Caco-2 (cell line): ENCODE results near the gene NTN1. TPM values are rescaled to one million over a fixed set of nuclear protein-coding genes. Genes with fewer than 3 reads are reported as not detected.

Source experiments
- BruUV-seq: library from RNA; stranded (reverse); fragments of 400-500 nt; replicated peaks from 2 replicates; lab custom pipeline; 2021; lab: Mats Ljungman, UMichigan
- CTCF ChIA-PET: fragments of 300-600 bp; sonication (Branson Sonifier 250); formaldehyde crosslinking; loops from one replicate; lab custom pipeline; 2022; ENCODE audit warnings: antibody characterized with exemption; lab: Charles Lee
- POLR2A ChIA-PET: fragments of 300-600 bp; sonication (Branson Sonifier 250); formaldehyde crosslinking; loops from one replicate; lab custom pipeline; 2022; ENCODE audit warnings: antibody characterized with exemption; lab: Charles Lee
- DNase-seq, 2 experiments: peaks; one replicate each; pipeline versions ENCODE4 v3.0.0 to v3.0.0-alpha.2; 2020 to 2022
- H3K27me3 ChIP-seq: replicated peaks from 2 replicates; pipeline ENCODE4 v1.6.0; 2011; ENCODE audit warnings: low read length; ENCODE audit not compliant: control insufficient read depth, insufficient read depth
- H3K36me3 ChIP-seq: 2 replicates; pipeline ENCODE4 v1.5.1; 2011; ENCODE audit warnings: low read length; ENCODE audit not compliant: control insufficient read depth, insufficient read depth
- H3K4me1 ChIP-seq: fragments of 250-450 bp; sonication (Bioruptor Pico); 2 replicates; pipeline ENCODE4 v1.5.1; 2020; ENCODE audit warnings: mild to moderate bottlenecking
- H3K4me3 ChIP-seq: 2 replicates; pipeline ENCODE4 v1.5.1; 2011; ENCODE audit warnings: low read depth, mild to moderate bottlenecking, control low read depth, low read length
- H3K9me3 ChIP-seq: fragments of 250-450 bp; sonication (Bioruptor Pico); 2 replicates; pipeline ENCODE4 v1.5.1; 2020; ENCODE audit warnings: mild to moderate bottlenecking, moderate library complexity
- H3K27ac Mint-ChIP-seq: one replicate; pipeline ENCODE4 v1.8.0; 2022; ENCODE audit warnings: mixed read lengths; ENCODE audit not compliant: unreplicated experiment
- H3K27me3 Mint-ChIP-seq: one replicate; pipeline ENCODE4 v1.8.0; 2022; ENCODE audit warnings: mixed read lengths; ENCODE audit not compliant: insufficient read depth, unreplicated experiment
- H3K36me3 Mint-ChIP-seq: one replicate; pipeline ENCODE4 v1.8.0; 2022; ENCODE audit warnings: mild to moderate bottlenecking, mixed read lengths; ENCODE audit not compliant: insufficient read depth, unreplicated experiment
- H3K4me1 Mint-ChIP-seq: one replicate; pipeline ENCODE4 v1.8.0; 2022; ENCODE audit warnings: low read depth, mixed read lengths; ENCODE audit not compliant: unreplicated experiment
- H3K4me3 Mint-ChIP-seq: one replicate; pipeline ENCODE4 v1.8.0; 2022; ENCODE audit warnings: mild to moderate bottlenecking, moderate library complexity, mixed read lengths; ENCODE audit not compliant: unreplicated experiment
- H3K9me3 Mint-ChIP-seq: one replicate; pipeline ENCODE4 v1.8.0; 2022; ENCODE audit warnings: mixed read lengths; ENCODE audit not compliant: unreplicated experiment
- intact Hi-C: fragments of 100-400 bp; cut with micrococcal nuclease; formaldehyde crosslinking; loops from one replicate; pipeline ENCODE4 v1.10.0; 2022; ENCODE audit not compliant: unreplicated experiment
- total RNA-seq: library from RNA; stranded (reverse); gene quantifications from 2 replicates; pipeline ENCODE4 v1.2.3, GENCODE V29; 2022
- TF ChIP-seq, protein P1 (sequence below), 2 experiments: fragments of 200-600 bp in 1 of 2; IDR thresholded peaks; 1 replicate in 1 of 2; 2 replicates in 1 of 2; pipeline versions ENCODE4 v1.5.1 to v1.8.0; 2011 to 2022; ENCODE audit warnings: antibody characterized with exemption in 1 of 2, control low read depth in 1 of 2, inconsistent platforms in 1 of 2, low read depth in 1 of 2, low read length in 1 of 2, mild to moderate bottlenecking in 1 of 2, moderate library complexity in 1 of 2; ENCODE audit not compliant: insufficient read depth in 1 of 2, severe bottlenecking in 1 of 2, unreplicated experiment in 1 of 2

NTN1 gene
- total RNA-seq, 1 experiment from 2014 or later: 0.88 TPM

DNA sequence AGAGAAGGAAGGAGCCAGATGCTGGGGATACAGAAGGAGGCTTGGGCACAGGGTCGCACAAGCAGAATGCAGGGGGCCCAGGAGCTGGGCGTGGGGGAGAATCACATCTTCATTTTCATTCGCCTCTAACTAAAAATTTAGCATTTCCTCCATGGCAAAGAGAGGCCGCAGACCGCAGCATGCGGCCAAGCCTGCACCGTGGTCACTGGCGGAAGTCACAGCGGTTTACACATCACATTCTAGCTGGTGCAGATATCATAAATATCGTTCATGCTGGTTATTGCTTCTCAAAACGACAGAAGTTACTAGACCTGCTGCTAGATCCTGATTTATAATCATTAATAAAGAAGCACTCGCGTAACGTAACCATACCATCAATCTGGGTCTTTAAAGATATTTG is 162.0 kb downstream of the NTN1 start:
- no peaks in the 10 kb centered on the region for H3K4me1 Mint-ChIP-seq
- H3K9me3 Mint-ChIP-seq: no peaks in the 10 kb centered on the region
- no peak overlapping the region for H3K4me3 ChIP-seq
- no peaks in the 10 kb centered on the region for H3K9me3 ChIP-seq
- no peaks in the 10 kb centered on the region for H3K27me3 ChIP-seq
- TF ChIP-seq, protein P1, sequence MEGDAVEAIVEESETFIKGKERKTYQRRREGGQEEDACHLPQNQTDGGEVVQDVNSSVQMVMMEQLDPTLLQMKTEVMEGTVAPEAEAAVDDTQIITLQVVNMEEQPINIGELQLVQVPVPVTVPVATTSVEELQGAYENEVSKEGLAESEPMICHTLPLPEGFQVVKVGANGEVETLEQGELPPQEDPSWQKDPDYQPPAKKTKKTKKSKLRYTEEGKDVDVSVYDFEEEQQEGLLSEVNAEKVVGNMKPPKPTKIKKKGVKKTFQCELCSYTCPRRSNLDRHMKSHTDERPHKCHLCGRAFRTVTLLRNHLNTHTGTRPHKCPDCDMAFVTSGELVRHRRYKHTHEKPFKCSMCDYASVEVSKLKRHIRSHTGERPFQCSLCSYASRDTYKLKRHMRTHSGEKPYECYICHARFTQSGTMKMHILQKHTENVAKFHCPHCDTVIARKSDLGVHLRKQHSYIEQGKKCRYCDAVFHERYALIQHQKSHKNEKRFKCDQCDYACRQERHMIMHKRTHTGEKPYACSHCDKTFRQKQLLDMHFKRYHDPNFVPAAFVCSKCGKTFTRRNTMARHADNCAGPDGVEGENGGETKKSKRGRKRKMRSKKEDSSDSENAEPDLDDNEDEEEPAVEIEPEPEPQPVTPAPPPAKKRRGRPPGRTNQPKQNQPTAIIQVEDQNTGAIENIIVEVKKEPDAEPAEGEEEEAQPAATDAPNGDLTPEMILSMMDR (IDR thresholded peaks at IDR 0.05; ENCODE audit: insufficient read depth in 1 of 2, low read depth in 1 of 2, low read length in 1 of 2, severe bottlenecking in 1 of 2, unreplicated experiment in 1 of 2): no peak
- BruUV-seq: no TSS peak
- H3K4me1 ChIP-seq: no peaks in the 10 kb centered on the region
- H3K36me3 ChIP-seq: no peaks in the 10 kb centered on the region
- ChIA-PET POLR2A (no interaction called here), CTCF (no interaction called here)
- H3K4me3 Mint-ChIP-seq: no peak overlapping the region
- intact Hi-C loops: no loop called here
- H3K36me3 Mint-ChIP-seq: no peaks in the 10 kb centered on the region
- no peak overlapping the region for H3K27ac Mint-ChIP-seq
- H3K27me3 Mint-ChIP-seq: peaks cover 4% of the 10 kb centered on the region
- no peak for DNase-seq

DNA sequence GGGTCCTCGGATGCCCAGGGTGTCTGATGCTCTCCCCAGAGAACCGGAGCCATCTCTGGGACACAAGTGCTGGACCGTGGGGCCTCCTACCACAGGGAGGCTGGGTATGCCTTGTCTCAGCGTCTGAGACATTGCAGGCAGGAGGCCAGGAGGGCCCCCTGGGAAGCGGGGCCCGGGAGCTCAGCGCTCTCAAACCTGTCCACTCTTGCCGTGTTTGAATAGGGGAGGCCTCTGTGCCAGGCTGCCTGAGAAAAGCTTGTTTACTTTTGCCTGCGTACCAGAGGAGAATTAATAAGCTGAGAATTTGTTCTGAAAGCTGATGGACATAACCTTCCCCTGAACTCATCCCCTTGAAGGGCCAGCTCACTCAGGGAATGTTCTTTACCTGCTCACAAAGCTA is 163.8 kb downstream of the NTN1 start:
- Mint-ChIP-seq H3K36me3 (no peaks in the 10 kb centered on the region), H3K27me3 (peaks cover 4% of the 10 kb centered on the region), H3K4me1 (no peaks in the 10 kb centered on the region), H3K4me3 (no peak overlapping the region), H3K9me3 (no peaks in the 10 kb centered on the region), H3K27ac (no peak overlapping the region)
- ChIA-PET POLR2A (no interaction called here), CTCF (no interaction called here)
- DNase-seq: no peak
- Histone ChIP-seq H3K4me3 (no peak overlapping the region), H3K4me1 (no peaks in the 10 kb centered on the region), H3K27me3 (no peaks in the 10 kb centered on the region), H3K36me3 (no peaks in the 10 kb centered on the region), H3K9me3 (no peaks in the 10 kb centered on the region)
- BruUV-seq: no TSS peak
- TF ChIP-seq, protein P1 (IDR thresholded peaks at IDR 0.05; ENCODE audit: insufficient read depth in 1 of 2, low read depth in 1 of 2, low read length in 1 of 2, severe bottlenecking in 1 of 2, unreplicated experiment in 1 of 2): no peak
- intact Hi-C loops: no loop called here

DNA sequence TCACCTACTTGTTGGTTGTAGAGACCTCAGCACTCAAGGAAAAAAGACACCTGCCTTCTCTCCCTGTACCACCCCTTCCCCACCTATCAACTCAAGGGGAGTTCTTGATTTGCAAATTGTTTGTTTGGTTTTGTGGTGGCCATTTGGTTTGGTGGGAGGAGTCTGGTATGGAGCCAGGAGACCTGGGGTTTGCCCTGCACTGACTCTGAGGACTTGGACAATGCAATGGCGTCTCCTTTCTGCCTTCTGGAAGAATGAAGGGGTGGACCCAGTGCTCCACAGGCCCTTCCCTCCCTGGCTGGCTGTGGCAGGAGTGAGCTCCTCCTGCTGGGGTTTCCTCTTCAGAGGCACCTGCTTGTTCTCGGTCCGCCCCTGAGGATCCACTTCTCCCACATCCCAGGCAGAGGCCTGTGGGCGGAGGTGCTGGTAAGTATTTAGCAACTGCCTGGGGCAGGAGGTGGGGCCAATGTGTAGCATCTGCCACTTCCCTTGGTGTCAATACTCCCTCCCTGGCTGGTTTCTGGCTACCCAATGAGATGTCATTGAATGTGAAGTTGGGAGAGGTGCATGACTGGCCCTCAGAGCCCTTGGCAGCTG is 164.5 kb downstream of the NTN1 start:
- no TSS peak for BruUV-seq
- intact Hi-C loops: no loop called here
- H3K27me3 Mint-ChIP-seq: peaks cover 4% of the 10 kb centered on the region
- CTCF ChIA-PET: no interaction called here
- no peaks in the 10 kb centered on the region for H3K4me1 Mint-ChIP-seq
- Histone ChIP-seq H3K4me1 (no peaks in the 10 kb centered on the region), H3K27me3 (no peaks in the 10 kb centered on the region), H3K4me3 (no peak overlapping the region), H3K9me3 (no peaks in the 10 kb centered on the region), H3K36me3 (no peaks in the 10 kb centered on the region)
- no peak for DNase-seq
- no peaks in the 10 kb centered on the region for H3K9me3 Mint-ChIP-seq
- H3K36me3 Mint-ChIP-seq: no peaks in the 10 kb centered on the region
- POLR2A ChIA-PET: no interaction called here
- TF ChIP-seq, protein P1 (IDR thresholded peaks at IDR 0.05; ENCODE audit: insufficient read depth in 1 of 2, low read depth in 1 of 2, low read length in 1 of 2, severe bottlenecking in 1 of 2, unreplicated experiment in 1 of 2): no peak
- no peak overlapping the region for H3K4me3 Mint-ChIP-seq
- H3K27ac Mint-ChIP-seq: no peak overlapping the region
